ENCODE data around the gene CFD. TPM values are rescaled to one million over a fixed set of nuclear protein-coding genes. Genes with fewer than 3 reads are reported as not detected.

Gene CFD
- total RNA-seq, 4 donors from 2014 or later = 339 to 1,037 (median 506) TPM

GRCh38 chr19:812049-812746 is 47.3 kb upstream of the CFD start:
- Histone ChIP-seq H3K27me3 (no peaks in the 10 kb centered on the region), H3K36me3 (peaks cover 55 to 57% of the 10 kb centered on the region in 2 donors), H3K4me1 (no peaks in the 10 kb centered on the region), H3K4me3 (replicated peaks in 1 of 3) (no peak overlapping the region), H3K9me3 (no peaks in the 10 kb centered on the region), H3K27ac (no peak overlapping the region)
- WGBS, 2 donors = 92 to 94% methylated on average over 47 to 64 of the region's 80 CpGs
- intact Hi-C loops (cut with DNase I) = no loop called here
- DNase-seq = no peak
- TF ChIP-seq POLR2A (IDR thresholded peaks at IDR 0.05) (no peak), CTCF (IDR thresholded peaks at IDR 0.05) (no peak)

DNA sequence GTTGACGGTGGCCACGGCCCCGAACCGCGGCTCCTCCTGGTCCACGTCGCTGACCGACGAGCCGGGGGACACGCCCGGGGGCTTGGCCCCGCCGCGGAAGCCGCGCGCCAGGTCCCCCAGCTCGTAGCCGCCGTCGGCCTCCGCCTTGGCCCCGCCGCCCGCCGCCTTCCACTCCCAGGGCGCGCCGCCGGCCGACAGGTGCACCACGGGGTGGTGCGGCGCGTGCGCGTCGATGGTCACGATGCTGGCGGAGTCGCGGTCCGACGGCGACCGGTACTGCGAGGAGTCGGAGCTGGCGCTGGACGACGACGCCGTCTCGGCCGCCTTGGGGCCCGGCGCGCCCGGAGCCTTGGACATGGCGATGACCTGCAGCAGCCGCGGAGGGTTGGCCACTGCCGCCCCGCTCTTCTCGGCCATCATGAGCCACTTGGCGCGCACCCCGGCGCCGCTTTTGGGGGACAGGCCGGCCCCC is 46.7 kb upstream of the CFD start:
- DNase-seq = no peak
- 91 to 92% methylated on average over 68 to 69 of the region's 72 CpGs for WGBS, 2 donors
- Histone ChIP-seq H3K36me3 (peaks cover 49 to 51% of the 10 kb centered on the region in 2 donors), H3K4me1 (no peaks in the 10 kb centered on the region), H3K27me3 (no peaks in the 10 kb centered on the region), H3K27ac (no peak overlapping the region), H3K4me3 (replicated peaks in 1 of 3) (no peak overlapping the region), H3K9me3 (no peaks in the 10 kb centered on the region)
- intact Hi-C loops (cut with DNase I) = no loop called here
- TF ChIP-seq POLR2A (IDR thresholded peaks at IDR 0.05) (no peak), CTCF (IDR thresholded peaks at IDR 0.05) (no peak)

GRCh38 chr19:813219-814151 is 46.0 kb upstream of the CFD start:
- TF ChIP-seq CTCF (IDR thresholded peaks at IDR 0.05) (no peak), POLR2A (IDR thresholded peaks at IDR 0.05) (no peak)
- Histone ChIP-seq H3K9me3 (no peaks in the 10 kb centered on the region), H3K36me3 (peaks cover 42 to 44% of the 10 kb centered on the region in 2 donors), H3K27me3 (no peaks in the 10 kb centered on the region), H3K27ac (no peak overlapping the region), H3K4me1 (no peaks in the 10 kb centered on the region), H3K4me3 (replicated peaks in 1 of 3) (no peak overlapping the region)
- intact Hi-C loops (cut with DNase I) = no loop called here
- WGBS, 2 donors = 97% methylated on average over 70 to 75 of the region's 87 CpGs
- no peak for DNase-seq

- Histone ChIP-seq H3K9me3 (no peaks in the 10 kb centered on the region), H3K27me3 (no peaks in the 10 kb centered on the region), H3K4me3 (replicated peaks in 1 of 3) (no peak overlapping the region), H3K36me3 (peaks cover 33 to 34% of the 10 kb centered on the region in 2 donors), H3K27ac (no peak overlapping the region), H3K4me1 (no peaks in the 10 kb centered on the region)
- WGBS, 2 donors = 90 to 94% methylated on average over 40 to 46 of the region's 49 CpGs
- intact Hi-C loops (cut with DNase I) = no loop called here
- DNase-seq = no peak
- TF ChIP-seq CTCF (IDR thresholded peaks at IDR 0.05) (no peak), POLR2A (IDR thresholded peaks at IDR 0.05) (no peak)
Observed at GRCh38 chr19:814152-815078, 45.0 kb upstream of the CFD start.
